ENCODE data around the gene GTPBP10.

GTPBP10 gene

GRCh38 chr7:90346336-90347125 lies at the start of gene GTPBP10:
GTPBP10 (plus strand) TSS chr7:90346716; CDS start chr7:90346742, 26 bp downstream.
- Mint-ChIP-seq H3K27me3 (ENCODE audit: low read depth) (no peaks in the 10 kb centered on the region), H3K4me3 (peak within 1 kb of the TSS; percentile 97), H3K36me3 (ENCODE audit: low read depth) (peaks cover 18% of the 10 kb centered on the region), H3K4me1 (ENCODE audit: low read depth) (peaks cover 31% of the 10 kb centered on the region), H3K9me3 (no peaks in the 10 kb centered on the region), H3K27ac (peak within 1 kb of the TSS; percentile 98)
- peak; percentile 94 for DNase-seq (ENCODE audit: low spot score)

- Mint-ChIP-seq H3K4me3 (no peak overlapping the region), H3K27ac (no peak overlapping the region)
- DNase-seq (ENCODE audit: low spot score): no peak
Observed at GRCh38 chr7:90298145-90299038, 48.1 kb upstream of the GTPBP10 start.

GRCh38 chr7:90303241-90303640 lies 43.3 kb upstream of the GTPBP10 start:
- H3K4me1 Mint-ChIP-seq (ENCODE audit: low read depth): no peaks in the 10 kb centered on the region
- H3K4me3 Mint-ChIP-seq: no peak overlapping the region
- H3K27ac Mint-ChIP-seq: no peak overlapping the region
- H3K27me3 Mint-ChIP-seq (ENCODE audit: low read depth): peaks cover 5% of the 10 kb centered on the region
- DNase-seq (ENCODE audit: low spot score): no peak
- no peaks in the 10 kb centered on the region for H3K36me3 Mint-ChIP-seq (ENCODE audit: low read depth)
- H3K9me3 Mint-ChIP-seq: no peaks in the 10 kb centered on the region

More at GRCh38 chr7:90298145-90299038, 48.1 kb upstream of the GTPBP10 start:
- no peaks in the 10 kb centered on the region for H3K4me1 Mint-ChIP-seq (ENCODE audit: low read depth)
- peaks cover 9% of the 10 kb centered on the region for H3K27me3 Mint-ChIP-seq (ENCODE audit: low read depth)
- H3K36me3 Mint-ChIP-seq (ENCODE audit: low read depth): no peaks in the 10 kb centered on the region
- H3K9me3 Mint-ChIP-seq: peaks cover 3% of the 10 kb centered on the region

GRCh38 chr7:90309872-90310271 lies 36.6 kb upstream of the GTPBP10 start:
- H3K27me3 Mint-ChIP-seq (ENCODE audit: low read depth): peaks cover 10% of the 10 kb centered on the region
- DNase-seq (ENCODE audit: low spot score): no peak
- no peaks in the 10 kb centered on the region for H3K36me3 Mint-ChIP-seq (ENCODE audit: low read depth)
- no peak overlapping the region for H3K27ac Mint-ChIP-seq
- no peaks in the 10 kb centered on the region for H3K4me1 Mint-ChIP-seq (ENCODE audit: low read depth)
- H3K4me3 Mint-ChIP-seq: no peak overlapping the region
- H3K9me3 Mint-ChIP-seq: no peaks in the 10 kb centered on the region

GRCh38 chr7:90311175-90311574 lies 35.3 kb upstream of the GTPBP10 start:
- Mint-ChIP-seq H3K4me3 (no peak overlapping the region), H3K4me1 (ENCODE audit: low read depth) (no peaks in the 10 kb centered on the region), H3K36me3 (ENCODE audit: low read depth) (no peaks in the 10 kb centered on the region), H3K27ac (no peak overlapping the region), H3K27me3 (ENCODE audit: low read depth) (peaks cover 11% of the 10 kb centered on the region), H3K9me3 (no peaks in the 10 kb centered on the region)
- DNase-seq (ENCODE audit: low spot score): no peak

- Mint-ChIP-seq H3K27me3 (ENCODE audit: low read depth) (peaks cover 17% of the 10 kb centered on the region), H3K36me3 (ENCODE audit: low read depth) (no peaks in the 10 kb centered on the region), H3K4me3 (no peak overlapping the region), H3K4me1 (ENCODE audit: low read depth) (no peaks in the 10 kb centered on the region), H3K27ac (no peak overlapping the region), H3K9me3 (no peaks in the 10 kb centered on the region)
- no peak for DNase-seq (ENCODE audit: low spot score)
Observed at GRCh38 chr7:90312745-90313144, 33.8 kb upstream of the GTPBP10 start.

- Mint-ChIP-seq H3K9me3 (no peaks in the 10 kb centered on the region), H3K27me3 (ENCODE audit: low read depth) (peaks cover 19% of the 10 kb centered on the region), H3K27ac (no peak overlapping the region), H3K36me3 (ENCODE audit: low read depth) (no peaks in the 10 kb centered on the region), H3K4me1 (ENCODE audit: low read depth) (no peaks in the 10 kb centered on the region), H3K4me3 (no peak overlapping the region)
- no peak for DNase-seq (ENCODE audit: low spot score)
Observed at GRCh38 chr7:90313907-90314306, 32.6 kb upstream of the GTPBP10 start.

- Mint-ChIP-seq H3K9me3 (no peaks in the 10 kb centered on the region), H3K36me3 (ENCODE audit: low read depth) (no peaks in the 10 kb centered on the region), H3K27ac (no peak overlapping the region), H3K27me3 (ENCODE audit: low read depth) (peaks cover 56% of the 10 kb centered on the region), H3K4me1 (ENCODE audit: low read depth) (peaks cover 4% of the 10 kb centered on the region), H3K4me3 (no peak overlapping the region)
- DNase-seq (ENCODE audit: low spot score): no peak
Observed at GRCh38 chr7:90320014-90320413, 26.5 kb upstream of the GTPBP10 start.

GRCh38 chr7:90320418-90320800 lies 26.1 kb upstream of the GTPBP10 start:
- no peak for DNase-seq (ENCODE audit: low spot score)
- H3K4me3 Mint-ChIP-seq: no peak overlapping the region
- no peaks in the 10 kb centered on the region for H3K36me3 Mint-ChIP-seq (ENCODE audit: low read depth)
- H3K27me3 Mint-ChIP-seq (ENCODE audit: low read depth): peaks cover 55% of the 10 kb centered on the region
- no peak overlapping the region for H3K27ac Mint-ChIP-seq
- H3K4me1 Mint-ChIP-seq (ENCODE audit: low read depth): peaks cover 4% of the 10 kb centered on the region
- H3K9me3 Mint-ChIP-seq: no peaks in the 10 kb centered on the region

GRCh38 chr7:90320801-90321494 lies 25.6 kb upstream of the GTPBP10 start, which contains the start of gene FAM237B:
FAM237B (minus strand) TSS chr7:90321304; CDS start chr7:90319748, 1,556 bp downstream.
- H3K9me3 Mint-ChIP-seq: no peaks in the 10 kb centered on the region
- no peak within 1 kb of the TSS for H3K27ac Mint-ChIP-seq
- H3K27me3 Mint-ChIP-seq (ENCODE audit: low read depth): peaks cover 55% of the 10 kb centered on the region
- DNase-seq (ENCODE audit: low spot score): no peak
- H3K4me3 Mint-ChIP-seq: no peak within 1 kb of the TSS
- H3K36me3 Mint-ChIP-seq (ENCODE audit: low read depth): no peaks in the 10 kb centered on the region
- H3K4me1 Mint-ChIP-seq (ENCODE audit: low read depth): peaks cover 4% of the 10 kb centered on the region

- Mint-ChIP-seq H3K27ac (no peak overlapping the region), H3K9me3 (no peaks in the 10 kb centered on the region), H3K4me3 (no peak overlapping the region), H3K27me3 (ENCODE audit: low read depth) (peaks cover 50% of the 10 kb centered on the region), H3K4me1 (ENCODE audit: low read depth) (peaks cover 4% of the 10 kb centered on the region), H3K36me3 (ENCODE audit: low read depth) (no peaks in the 10 kb centered on the region)
- DNase-seq (ENCODE audit: low spot score): no peak
Observed at GRCh38 chr7:90322837-90323236, 23.7 kb upstream of the GTPBP10 start.

GRCh38 chr7:90326500-90326899 lies 20.0 kb upstream of the GTPBP10 start:
- Mint-ChIP-seq H3K4me3 (no peak overlapping the region), H3K9me3 (no peaks in the 10 kb centered on the region), H3K36me3 (ENCODE audit: low read depth) (no peaks in the 10 kb centered on the region), H3K27me3 (ENCODE audit: low read depth) (peaks cover 21% of the 10 kb centered on the region), H3K4me1 (ENCODE audit: low read depth) (no peaks in the 10 kb centered on the region), H3K27ac (no peak overlapping the region)
- no peak for DNase-seq (ENCODE audit: low spot score)

- no peaks in the 10 kb centered on the region for H3K36me3 Mint-ChIP-seq (ENCODE audit: low read depth)
- no peak overlapping the region for H3K27ac Mint-ChIP-seq
- peaks cover 9% of the 10 kb centered on the region for H3K27me3 Mint-ChIP-seq (ENCODE audit: low read depth)
- no peak overlapping the region for H3K4me3 Mint-ChIP-seq
- no peaks in the 10 kb centered on the region for H3K4me1 Mint-ChIP-seq (ENCODE audit: low read depth)
- no peaks in the 10 kb centered on the region for H3K9me3 Mint-ChIP-seq
- DNase-seq (ENCODE audit: low spot score): no peak
Observed at GRCh38 chr7:90334193-90334843, 12.2 kb upstream of the GTPBP10 start.
